RCC 7860 (cell line): ENCODE data around the gene KDM2B.

Experiments
- DNase-seq: peaks from one replicate; pipeline ENCODE4 v3.0.0-alpha.2; 2015; ENCODE audit warnings: low spot score
- FAIRE-seq: peaks from 2 replicates; lab custom pipeline; 2012; peaks lifted over from hg19 to GRCh38; lab: Jason Lieb, UNC

Gene KDM2B

GRCh38 chr12:121440768-121441167 is 140.1 kb downstream of the KDM2B start:
- FAIRE-seq (no peak), DNase-seq (no peak)

GRCh38 chr12:121439715-121440114 is 141.1 kb downstream of the KDM2B start:
- no peak for FAIRE-seq

GRCh38 chr12:121438905-121439304 is 141.9 kb downstream of the KDM2B start:
- DNase-seq (no peak), FAIRE-seq (no peak)

More at GRCh38 chr12:121439715-121440114, 141.1 kb downstream of the KDM2B start:
- no peak for DNase-seq

- FAIRE-seq, result no peak
These were observed 144.1 kb downstream of the KDM2B start for GRCh38 chr12:121436706-121437105.

GRCh38 chr12:121432740-121433480 is 147.9 kb downstream of the KDM2B start:
- FAIRE-seq, result no peak
- no peak for DNase-seq

More at GRCh38 chr12:121436706-121437105, 144.1 kb downstream of the KDM2B start:
- DNase-seq, result no peak

- no peak for DNase-seq
- FAIRE-seq, result no peak
These were observed 149.9 kb downstream of the KDM2B start for GRCh38 chr12:121430833-121431415.

GRCh38 chr12:121428883-121429282 is 151.9 kb downstream of the KDM2B start:
- no peak for FAIRE-seq
- no peak for DNase-seq

- peak; percentile 82 for FAIRE-seq
- peak; percentile 9 for DNase-seq
These were observed 153.2 kb downstream of the KDM2B start for GRCh38 chr12:121427556-121428050.

- FAIRE-seq, result no peak
These were observed 156.2 kb downstream of the KDM2B start for GRCh38 chr12:121424624-121424975.

GRCh38 chr12:121423682-121424623 is 156.9 kb downstream of the KDM2B start:
- no peak for DNase-seq
- no peak for FAIRE-seq

More at GRCh38 chr12:121424624-121424975, 156.2 kb downstream of the KDM2B start:
- no peak for DNase-seq

GRCh38 chr12:121423253-121423652 is 157.6 kb downstream of the KDM2B start:
- FAIRE-seq, result no peak

GRCh38 chr12:121420109-121420508 is 160.7 kb downstream of the KDM2B start:
- DNase-seq (no peak), FAIRE-seq (no peak)

More at GRCh38 chr12:121423253-121423652, 157.6 kb downstream of the KDM2B start:
- DNase-seq, result no peak

GRCh38 chr12:121417847-121418246 is 163.0 kb downstream of the KDM2B start:
- no peak for FAIRE-seq
- no peak for DNase-seq

- no peak for DNase-seq
- FAIRE-seq, result no peak
These were observed 166.9 kb downstream of the KDM2B start for GRCh38 chr12:121413917-121414316.

GRCh38 chr12:121405211-121405610 is 175.6 kb downstream of the KDM2B start:
- FAIRE-seq (no peak), DNase-seq (no peak)

GRCh38 chr12:121404734-121405133 is 176.1 kb downstream of the KDM2B start:
- FAIRE-seq (no peak), DNase-seq (no peak)

GRCh38 chr12:121403721-121404120 is 177.1 kb downstream of the KDM2B start:
- no peak for FAIRE-seq
- no peak for DNase-seq

GRCh38 chr12:121400332-121401139 is 180.3 kb downstream of the KDM2B start:
- DNase-seq (peak; percentile 10), FAIRE-seq (no peak)

GRCh38 chr12:121399391-121400331 is 181.2 kb downstream of the KDM2B start, which contains the start of gene RNF34:
RNF34 (plus strand) TSS chr12:121400118; CDS start chr12:121400213, 95 bp downstream.
- DNase-seq, result peak; percentile 94

More at GRCh38 chr12:121399391-121400331, 181.2 kb downstream of the KDM2B start, which contains the start of gene RNF34:
- FAIRE-seq, result peak; percentile 83
